ENCODE measurements around the gene TMEM132E. TPM values are rescaled to one million over a fixed set of nuclear protein-coding genes. Genes with fewer than 3 reads are reported as not detected.

TMEM132E gene
- total and polyA plus RNA-seq, 2 of the 4 experiments (the other 2 are of a cell fraction), result not detected

DNA sequence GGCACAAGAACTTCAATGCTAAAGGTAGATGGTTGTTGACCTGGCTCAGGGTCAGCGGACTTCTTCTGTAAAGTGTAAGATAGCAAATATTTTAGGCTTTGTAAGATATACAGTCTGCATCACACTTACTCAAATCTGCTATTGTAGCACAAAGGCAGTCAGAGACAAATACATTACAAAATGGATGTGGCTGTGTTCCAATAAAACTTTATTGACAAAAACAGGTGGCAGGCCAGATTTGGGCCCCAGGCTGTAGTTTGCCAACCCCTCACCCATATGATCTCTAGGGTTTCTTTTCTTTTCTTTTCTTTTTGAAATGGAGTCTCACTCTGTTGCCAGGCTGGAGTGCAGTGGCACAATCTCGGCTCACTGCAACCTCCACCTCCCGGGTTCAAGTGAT lies 39.5 kb upstream of the TMEM132E start:
- H3K4me1 ChIP-seq (ENCODE audit: control insufficient read depth, insufficient read depth, low read length), result no peaks in the 10 kb centered on the region
- no peak overlapping the region for H2BK5ac ChIP-seq (ENCODE audit: low read depth, low read length, poor library complexity, severe bottlenecking)
- ATAC-seq (ENCODE audit: low read depth), result no peak
- H4K91ac ChIP-seq (ENCODE audit: insufficient read depth, low read depth, low read length), result no peak overlapping the region
- H3K79me1 ChIP-seq (ENCODE audit: low read depth in 1 of 2, low read length in 2 of 2), result no peaks in the 10 kb centered on the region
- no peaks in the 10 kb centered on the region for H3K36me3 ChIP-seq (ENCODE audit: control insufficient read depth, insufficient read depth, low read length)
- no peak overlapping the region for H3K56ac ChIP-seq (ENCODE audit: extremely low read depth, insufficient read depth, low read length)
- H2AK5ac ChIP-seq (ENCODE audit: low read depth, low read length), result no peak overlapping the region
- ChIA-PET CTCF (no interaction called here), POLR2A (ENCODE audit: unreplicated experiment) (no interaction called here)
- DNase-seq, result no peak
- no peak overlapping the region for H3K4me3 ChIP-seq (ENCODE audit: insufficient read depth, low read depth, low read length)
- no peaks in the 10 kb centered on the region for H4K20me1 ChIP-seq (ENCODE audit: insufficient read depth, low read length)
- TF ChIP-seq CEBPB (IDR thresholded peaks at IDR 0.05; ENCODE audit: low read depth, low read length), result no peak
- in situ Hi-C loops (cut with MboI; ENCODE audit: low sequenced_read_pairs) (loop anchor here (10.0 kb wide), 1 partner anchor 585 kb away; the partner anchor contains the start of gene FNDC8), intact Hi-C loops (cut with micrococcal nuclease) (loop anchor here (10.0 kb wide), 1 partner anchor 355 kb away; no protein-coding TSS in a partner anchor), dilution Hi-C loops (cut with HindIII; ENCODE audit: low sequenced_read_pairs, unreplicated experiment) (no loop called here)
- no CpG with 5 or more reads among the region's 3 CpGs for WGBS, 2 experiments (ENCODE audit: extremely low coverage in 2 of 2, insufficient read length in 1 of 2)
- H2AK9ac ChIP-seq (replicated peaks; ENCODE audit: low read depth, low read length, poor library complexity), result no peak overlapping the region
- no peak overlapping the region for H2BK15ac ChIP-seq (ENCODE audit: low read depth, low read length)
- no peak overlapping the region for H3K23ac ChIP-seq (ENCODE audit: low read depth, low read length)
- no peak overlapping the region for H3K4ac ChIP-seq (ENCODE audit: low read depth, low read length)
- H3K9ac ChIP-seq (ENCODE audit: low read depth, low read length), result no peak overlapping the region
- BruUV-seq (replicated peaks), result no TSS peak
- no peak overlapping the region for H3K18ac ChIP-seq (ENCODE audit: low read depth, low read length)
- H3K4me2 ChIP-seq (ENCODE audit: low read depth, low read length), result no peak overlapping the region
- H4K5ac ChIP-seq (ENCODE audit: low read depth, low read length), result no peak overlapping the region
- peaks cover 1% of the 10 kb centered on the region; the same call in 1 of the 2 replicates for H3K27me3 ChIP-seq (ENCODE audit: control insufficient read depth, insufficient read depth, low read length)
- no peak overlapping the region for H3K14ac ChIP-seq (replicated peaks; ENCODE audit: low read depth, low read length)
- no peak overlapping the region for H2BK120ac ChIP-seq (ENCODE audit: low read depth, low read length)
- no peak overlapping the region for H3K27ac ChIP-seq (ENCODE audit: insufficient read depth, low read length)
- H3K9me1 ChIP-seq (ENCODE audit: insufficient read depth, low read length), result no peaks in the 10 kb centered on the region
- H3K9me3 ChIP-seq (ENCODE audit: control insufficient read depth, insufficient read depth, low read length), result no peaks in the 10 kb centered on the region
- H4K8ac ChIP-seq (ENCODE audit: low read depth in 2 of 2, low read length in 2 of 2), result no peak overlapping the region
- H2BK20ac ChIP-seq (ENCODE audit: low read depth, low read length), result no peak overlapping the region
- H2AFZ ChIP-seq (replicated peaks; ENCODE audit: low read length, poor library complexity), result no peak overlapping the region

All from IMR-90 (cell line).